GM12864 (cell line): ENCODE measurements around the gene RTP4.
A peak's percentile ranks its signal among the peaks of the same experiment; 100 is the strongest.

ENCODE experiments used
- DNase-seq: peaks from one replicate; pipeline ENCODE4 v3.0.0-alpha.2; 2011; ENCODE audit warnings: low read depth
- H3K4me3 ChIP-seq: 2 replicates; pipeline ENCODE4 v1.5.1; 2011; ENCODE audit warnings: mild to moderate bottlenecking, low read depth, low read length, control low read depth
- TF ChIP-seq, protein P1 (sequence below): IDR thresholded peaks from 2 replicates; pipeline ENCODE4 v1.5.1; 2011; ENCODE audit warnings: low read depth, mild to moderate bottlenecking, moderate library complexity, low read length, control low read depth, inconsistent platforms; ENCODE audit errors: missing control alignments

Gene RTP4

DNA sequence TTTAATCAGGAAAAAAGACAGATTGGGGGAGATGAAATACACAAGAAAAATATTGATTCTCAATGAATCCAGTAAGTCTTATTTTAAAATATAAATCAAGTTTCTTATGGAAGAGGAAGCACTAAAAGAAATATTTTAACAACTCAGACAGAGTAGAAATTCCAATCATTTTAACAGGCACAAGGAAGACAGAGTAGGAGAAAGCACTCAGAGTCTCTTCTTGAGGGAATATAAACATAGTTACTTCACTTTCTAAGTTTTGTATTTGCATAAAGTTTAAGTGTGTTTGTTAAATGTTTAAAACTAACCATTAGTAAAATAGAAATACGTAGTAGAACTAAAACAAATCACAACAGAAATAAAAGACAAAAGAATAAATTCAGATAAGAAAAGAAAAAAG, 24.5 kb upstream of the RTP4 start:
- H3K4me3 ChIP-seq, result no peak overlapping the region
- TF ChIP-seq, protein P1, sequence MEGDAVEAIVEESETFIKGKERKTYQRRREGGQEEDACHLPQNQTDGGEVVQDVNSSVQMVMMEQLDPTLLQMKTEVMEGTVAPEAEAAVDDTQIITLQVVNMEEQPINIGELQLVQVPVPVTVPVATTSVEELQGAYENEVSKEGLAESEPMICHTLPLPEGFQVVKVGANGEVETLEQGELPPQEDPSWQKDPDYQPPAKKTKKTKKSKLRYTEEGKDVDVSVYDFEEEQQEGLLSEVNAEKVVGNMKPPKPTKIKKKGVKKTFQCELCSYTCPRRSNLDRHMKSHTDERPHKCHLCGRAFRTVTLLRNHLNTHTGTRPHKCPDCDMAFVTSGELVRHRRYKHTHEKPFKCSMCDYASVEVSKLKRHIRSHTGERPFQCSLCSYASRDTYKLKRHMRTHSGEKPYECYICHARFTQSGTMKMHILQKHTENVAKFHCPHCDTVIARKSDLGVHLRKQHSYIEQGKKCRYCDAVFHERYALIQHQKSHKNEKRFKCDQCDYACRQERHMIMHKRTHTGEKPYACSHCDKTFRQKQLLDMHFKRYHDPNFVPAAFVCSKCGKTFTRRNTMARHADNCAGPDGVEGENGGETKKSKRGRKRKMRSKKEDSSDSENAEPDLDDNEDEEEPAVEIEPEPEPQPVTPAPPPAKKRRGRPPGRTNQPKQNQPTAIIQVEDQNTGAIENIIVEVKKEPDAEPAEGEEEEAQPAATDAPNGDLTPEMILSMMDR, result no peak
- DNase-seq, result no peak

DNA sequence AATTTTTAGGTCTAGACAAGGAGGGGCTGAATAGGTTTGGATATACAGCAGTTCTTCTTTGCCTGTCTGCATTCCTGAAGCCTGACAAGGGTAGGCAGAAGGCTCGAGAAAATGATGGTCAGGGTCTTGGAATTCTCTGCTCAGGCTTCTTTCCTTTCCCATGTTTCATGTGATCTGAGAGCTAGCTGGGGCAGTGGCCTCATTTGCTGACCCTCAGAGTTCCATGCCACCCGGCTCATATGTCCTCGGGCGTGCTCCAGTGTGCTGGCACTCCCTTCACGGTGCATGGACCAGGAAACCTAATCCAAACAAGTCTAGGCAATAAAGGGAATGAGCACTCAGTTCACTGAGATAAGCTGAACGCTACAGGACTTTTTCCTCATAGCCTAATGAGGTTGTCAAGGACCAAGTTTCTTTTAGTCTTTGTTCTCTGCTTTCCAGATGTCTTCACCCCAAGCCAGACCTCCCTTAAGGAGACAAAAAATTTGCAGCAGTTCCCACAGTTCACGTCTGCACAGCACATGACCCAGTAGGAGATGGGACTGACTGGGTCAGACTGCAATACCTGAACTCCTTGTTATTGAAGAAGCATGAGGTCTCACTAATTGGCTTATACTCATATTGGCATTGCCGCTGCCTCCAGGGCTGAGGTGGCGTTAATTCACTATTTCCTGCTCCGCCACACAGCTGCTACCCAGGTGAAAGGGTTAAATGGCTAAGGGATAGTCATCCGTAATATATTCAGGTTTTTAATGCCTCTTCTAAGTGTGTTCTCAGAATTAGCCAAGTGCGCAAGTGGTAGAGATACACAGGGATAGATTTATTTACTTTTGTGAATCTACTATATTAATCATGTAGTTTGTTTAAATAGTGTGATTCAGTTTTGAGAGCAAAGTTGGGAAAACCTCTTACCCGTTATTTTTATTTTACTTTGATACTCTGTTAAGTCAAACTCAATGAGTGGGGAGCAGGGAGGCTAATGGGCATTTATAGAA, 15.3 kb upstream of the RTP4 start:
- no peak for DNase-seq
- no peak overlapping the region for H3K4me3 ChIP-seq
- TF ChIP-seq, protein P1, result no peak

DNA sequence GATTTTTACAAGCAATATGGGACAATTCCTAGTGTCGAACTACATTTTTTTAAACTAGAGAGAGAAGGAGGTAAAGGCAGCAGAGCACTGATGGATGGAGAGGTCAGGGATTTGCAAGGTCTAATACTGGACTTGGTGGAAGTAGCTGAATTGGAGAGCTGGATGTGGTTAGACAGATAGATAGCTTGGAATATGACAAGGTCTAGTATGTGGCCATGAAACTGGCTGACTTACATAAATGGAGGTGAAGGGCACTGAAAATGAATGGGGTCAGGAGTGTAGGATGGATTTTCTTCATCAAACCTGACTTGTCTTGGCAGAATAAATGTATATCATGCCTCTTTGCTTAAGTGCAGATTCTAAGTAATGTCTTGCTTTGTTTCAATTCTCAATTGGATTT, 10.1 kb upstream of the RTP4 start:
- TF ChIP-seq, protein P1, result no peak
- DNase-seq, result no peak
- no peak overlapping the region for H3K4me3 ChIP-seq

- H3K4me3 ChIP-seq, result no peak overlapping the region
- TF ChIP-seq, protein P1, result no peak
- DNase-seq, result no peak
These were observed 8.2 kb upstream of the RTP4 start for GRCh38 chr3:187359798-187360486.

GRCh38 chr3:187360596-187360995, 7.6 kb upstream of the RTP4 start:
- no peak for DNase-seq
- H3K4me3 ChIP-seq, result no peak overlapping the region
- TF ChIP-seq, protein P1, result no peak

DNA sequence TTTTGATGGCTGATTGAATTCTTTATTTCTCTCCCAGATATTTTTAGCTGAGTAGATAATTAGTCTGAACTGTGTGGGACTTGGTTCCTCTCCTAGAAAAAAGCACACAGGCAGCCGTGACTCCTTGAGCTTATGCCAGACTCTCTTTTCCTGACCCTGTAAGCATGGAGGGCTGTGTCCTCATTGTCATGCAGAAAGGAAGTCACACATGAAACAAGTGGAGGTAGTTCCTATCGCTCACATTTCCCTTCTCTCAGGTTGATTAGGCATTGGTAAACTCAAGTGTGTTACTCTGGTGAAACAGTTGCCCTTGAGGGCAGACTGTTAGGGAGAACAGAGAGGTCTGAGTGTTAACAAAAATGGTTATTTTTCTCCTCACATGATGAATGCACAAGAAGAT, 6.3 kb upstream of the RTP4 start:
- TF ChIP-seq, protein P1, result no peak
- H3K4me3 ChIP-seq, result no peak overlapping the region
- DNase-seq, result peak; percentile 8
